Sigmoid colon (tissue), 4 donors: Measurements from ENCODE around the gene FBXO48.

ENCODE experiments used
- EP300 ChIP-seq, 4 donors: sonication (generic); formaldehyde crosslinking; IDR thresholded peaks; one replicate each; pipeline ENCODE4 v1.6.1; 2017; ENCODE audit warnings: antibody characterized with exemption in 4 of 4
- POLR2A ChIP-seq, 2 donors: fragments of 450-650 bp; IDR thresholded peaks; one replicate each; pipeline ENCODE4 v1.6.1; 2016; ENCODE audit warnings: antibody characterized with exemption in 2 of 2, mild to moderate bottlenecking in 2 of 2, moderate library complexity in 2 of 2
- POLR2AphosphoS5 ChIP-seq, 4 donors: sonication (generic); formaldehyde crosslinking; IDR thresholded peaks; one replicate each; pipeline ENCODE4 v1.6.1; 2017; ENCODE audit warnings: antibody characterized with exemption in 4 of 4
- TF ChIP-seq, protein P1 (sequence below), 4 experiments: fragments of 450-650 bp in 3 of 4; fragments of 200-600 bp in 1 of 4; IDR thresholded peaks; one replicate each; pipeline ENCODE4 v1.5.1; 2016 to 2019; ENCODE audit warnings: antibody characterized with exemption in 4 of 4, mild to moderate bottlenecking in 3 of 4, moderate library complexity in 2 of 4

DNA sequence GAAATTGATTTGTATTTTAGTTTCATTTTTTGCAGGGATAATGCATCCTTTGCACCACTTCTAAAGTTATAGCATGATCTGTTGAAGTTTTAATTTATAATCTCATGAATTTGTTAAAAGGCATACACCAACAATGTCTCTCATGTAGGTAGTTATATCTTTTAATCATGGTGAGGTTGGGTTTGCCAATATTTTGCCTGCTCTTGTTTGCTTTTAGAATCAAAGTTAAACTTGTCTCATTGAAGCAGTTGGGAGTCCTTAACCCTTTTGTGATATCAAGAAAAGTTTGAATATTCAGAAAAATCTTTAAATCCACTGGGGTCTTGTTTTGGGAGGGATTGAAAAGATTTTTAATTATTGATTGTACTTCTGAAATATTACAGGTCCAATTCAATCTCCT is 32.0 kb upstream of the FBXO48 start:
- TF ChIP-seq, protein P1, sequence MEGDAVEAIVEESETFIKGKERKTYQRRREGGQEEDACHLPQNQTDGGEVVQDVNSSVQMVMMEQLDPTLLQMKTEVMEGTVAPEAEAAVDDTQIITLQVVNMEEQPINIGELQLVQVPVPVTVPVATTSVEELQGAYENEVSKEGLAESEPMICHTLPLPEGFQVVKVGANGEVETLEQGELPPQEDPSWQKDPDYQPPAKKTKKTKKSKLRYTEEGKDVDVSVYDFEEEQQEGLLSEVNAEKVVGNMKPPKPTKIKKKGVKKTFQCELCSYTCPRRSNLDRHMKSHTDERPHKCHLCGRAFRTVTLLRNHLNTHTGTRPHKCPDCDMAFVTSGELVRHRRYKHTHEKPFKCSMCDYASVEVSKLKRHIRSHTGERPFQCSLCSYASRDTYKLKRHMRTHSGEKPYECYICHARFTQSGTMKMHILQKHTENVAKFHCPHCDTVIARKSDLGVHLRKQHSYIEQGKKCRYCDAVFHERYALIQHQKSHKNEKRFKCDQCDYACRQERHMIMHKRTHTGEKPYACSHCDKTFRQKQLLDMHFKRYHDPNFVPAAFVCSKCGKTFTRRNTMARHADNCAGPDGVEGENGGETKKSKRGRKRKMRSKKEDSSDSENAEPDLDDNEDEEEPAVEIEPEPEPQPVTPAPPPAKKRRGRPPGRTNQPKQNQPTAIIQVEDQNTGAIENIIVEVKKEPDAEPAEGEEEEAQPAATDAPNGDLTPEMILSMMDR (IDR thresholded peaks at IDR 0.05): no peak
- no peak for TF ChIP-seq POLR2A (IDR thresholded peaks at IDR 0.05)
- no peak for TF ChIP-seq POLR2AphosphoS5 (IDR thresholded peaks at IDR 0.05)
- TF ChIP-seq EP300 (IDR thresholded peaks at IDR 0.05): no peak
